Measurements from ENCODE around the gene PTPRA.

- no peak for TF ChIP-seq CTCF (IDR thresholded peaks at IDR 0.05)
- TF ChIP-seq POLR2AphosphoS5 (IDR thresholded peaks at IDR 0.05) = no peak
- no peak for TF ChIP-seq POLR2A (IDR thresholded peaks at IDR 0.05; ENCODE audit: low read depth)
Observed at GRCh38 chr20:3040086-3040485, 166.8 kb downstream of the PTPRA start.

Measured in esophagus muscularis mucosa (tissue), 3 donors.